BLaER1 (cell line): ENCODE measurements around the gene AKAP6.
A peak's percentile ranks its signal among the peaks of the same experiment; 100 is the strongest.

Experiments
- H3K27ac ChIP-seq: shearing (Covaris generic); formaldehyde crosslinking; 2 replicates; pipeline ENCODE4 v1.8.1; 2022
- H3K27me3 ChIP-seq: shearing (Covaris generic); formaldehyde crosslinking; 2 replicates; pipeline ENCODE4 v1.8.1; 2022
- H3K36me3 ChIP-seq: shearing (Covaris generic); formaldehyde crosslinking; 2 replicates; pipeline ENCODE4 v1.8.1; 2022
- H3K4me1 ChIP-seq: shearing (Covaris generic); formaldehyde crosslinking; 2 replicates; pipeline ENCODE4 v1.8.1; 2022
- H3K4me2 ChIP-seq: shearing (Covaris generic); formaldehyde crosslinking; 2 replicates; pipeline ENCODE4 v1.8.1; 2022
- H3K4me3 ChIP-seq: shearing (Covaris generic); formaldehyde crosslinking; 2 replicates; pipeline ENCODE4 v1.8.1; 2022
- H3K9ac ChIP-seq: shearing (Covaris generic); formaldehyde crosslinking; 2 replicates; pipeline ENCODE4 v1.8.1; 2022
- H3K9me3 ChIP-seq: shearing (Covaris generic); formaldehyde crosslinking; 2 replicates; pipeline ENCODE4 v1.8.1; 2022
- H4K20me1 ChIP-seq: shearing (Covaris generic); formaldehyde crosslinking; 2 replicates; pipeline ENCODE4 v1.8.1; 2022
- Cebpa-rat ChIP-seq: shearing (Covaris generic); IDR thresholded peaks from 2 replicates; pipeline ENCODE4 v1.8.1; 2022

The AKAP6 gene

GRCh38 chr14:32688941-32689340, 359.8 kb downstream of the AKAP6 start:
- Histone ChIP-seq H3K4me3 (no peak overlapping the region), H4K20me1 (no peaks in the 10 kb centered on the region), H3K4me1 (no peaks in the 10 kb centered on the region), H3K9me3 (no peaks in the 10 kb centered on the region), H3K27me3 (no peaks in the 10 kb centered on the region), H3K9ac (no peak overlapping the region), H3K4me2 (no peak overlapping the region), H3K27ac (no peak overlapping the region), H3K36me3 (no peaks in the 10 kb centered on the region)
- no peak for TF ChIP-seq Cebpa-rat

- H3K4me3 ChIP-seq: no peak overlapping the region
- no peak for TF ChIP-seq Cebpa-rat
- H3K4me1 ChIP-seq: peaks cover 8% of the 10 kb centered on the region
- no peak overlapping the region for H3K4me2 ChIP-seq
- no peaks in the 10 kb centered on the region for H3K27me3 ChIP-seq
- H3K9me3 ChIP-seq: no peaks in the 10 kb centered on the region
- H3K27ac ChIP-seq: no peak overlapping the region
- H3K9ac ChIP-seq: no peak overlapping the region
- H4K20me1 ChIP-seq: no peaks in the 10 kb centered on the region
- no peaks in the 10 kb centered on the region for H3K36me3 ChIP-seq
These were observed 363.3 kb downstream of the AKAP6 start for GRCh38 chr14:32692441-32692840.

GRCh38 chr14:32693114-32693513, 364.0 kb downstream of the AKAP6 start:
- Histone ChIP-seq H3K27me3 (no peaks in the 10 kb centered on the region), H4K20me1 (no peaks in the 10 kb centered on the region), H3K4me2 (no peak overlapping the region), H3K27ac (no peak overlapping the region), H3K9ac (no peak overlapping the region), H3K9me3 (no peaks in the 10 kb centered on the region), H3K4me1 (peaks cover 13% of the 10 kb centered on the region), H3K36me3 (no peaks in the 10 kb centered on the region), H3K4me3 (no peak overlapping the region)
- TF ChIP-seq Cebpa-rat: no peak

- no peak for TF ChIP-seq Cebpa-rat
- Histone ChIP-seq H3K4me3 (no peak overlapping the region), H3K4me2 (no peak overlapping the region), H3K4me1 (peaks cover 13% of the 10 kb centered on the region), H3K9me3 (no peaks in the 10 kb centered on the region), H3K27me3 (no peaks in the 10 kb centered on the region), H3K27ac (no peak overlapping the region), H3K9ac (no peak overlapping the region), H3K36me3 (no peaks in the 10 kb centered on the region), H4K20me1 (no peaks in the 10 kb centered on the region)
These were observed 365.8 kb downstream of the AKAP6 start for GRCh38 chr14:32694795-32695449.

- Histone ChIP-seq H4K20me1 (no peaks in the 10 kb centered on the region), H3K4me1 (peaks cover 13% of the 10 kb centered on the region), H3K4me2 (no peak overlapping the region), H3K27me3 (no peaks in the 10 kb centered on the region), H3K9ac (no peak overlapping the region), H3K4me3 (no peak overlapping the region), H3K36me3 (no peaks in the 10 kb centered on the region), H3K9me3 (no peaks in the 10 kb centered on the region), H3K27ac (no peak overlapping the region)
- TF ChIP-seq Cebpa-rat: no peak
These were observed 367.4 kb downstream of the AKAP6 start for GRCh38 chr14:32696325-32697091.

GRCh38 chr14:32697114-32697513, 368.0 kb downstream of the AKAP6 start:
- Histone ChIP-seq H3K4me3 (no peak overlapping the region), H4K20me1 (no peaks in the 10 kb centered on the region)

GRCh38 chr14:32697704-32698103, 368.6 kb downstream of the AKAP6 start:
- no peak overlapping the region for H3K9ac ChIP-seq
- peak overlapping the region; percentile 11; the same call in 1 of the 2 replicates for H3K4me2 ChIP-seq
- no peak overlapping the region for H3K27ac ChIP-seq
- no peak for TF ChIP-seq Cebpa-rat
- H3K36me3 ChIP-seq: no peaks in the 10 kb centered on the region
- no peaks in the 10 kb centered on the region for H3K9me3 ChIP-seq
- H3K4me1 ChIP-seq: peaks cover 13% of the 10 kb centered on the region
- H3K4me3 ChIP-seq: no peak overlapping the region
- no peaks in the 10 kb centered on the region for H3K27me3 ChIP-seq
- no peaks in the 10 kb centered on the region for H4K20me1 ChIP-seq

More at GRCh38 chr14:32697114-32697513, 368.0 kb downstream of the AKAP6 start:
- no peak for TF ChIP-seq Cebpa-rat
- H3K9ac ChIP-seq: no peak overlapping the region
- no peaks in the 10 kb centered on the region for H3K27me3 ChIP-seq
- H3K27ac ChIP-seq: no peak overlapping the region
- H3K4me2 ChIP-seq: peak overlapping the region; percentile 11
- H3K36me3 ChIP-seq: no peaks in the 10 kb centered on the region
- H3K4me1 ChIP-seq: peaks cover 13% of the 10 kb centered on the region
- no peaks in the 10 kb centered on the region for H3K9me3 ChIP-seq

GRCh38 chr14:32698831-32699230, 369.7 kb downstream of the AKAP6 start:
- TF ChIP-seq Cebpa-rat: no peak
- peaks cover 13% of the 10 kb centered on the region for H3K4me1 ChIP-seq
- H3K27ac ChIP-seq: no peak overlapping the region
- no peaks in the 10 kb centered on the region for H4K20me1 ChIP-seq
- no peak overlapping the region for H3K4me2 ChIP-seq
- no peak overlapping the region for H3K4me3 ChIP-seq
- H3K9me3 ChIP-seq: no peaks in the 10 kb centered on the region
- H3K9ac ChIP-seq: no peak overlapping the region
- no peaks in the 10 kb centered on the region for H3K36me3 ChIP-seq
- no peaks in the 10 kb centered on the region for H3K27me3 ChIP-seq

GRCh38 chr14:32701475-32701874, 372.4 kb downstream of the AKAP6 start:
- Histone ChIP-seq H3K27ac (no peak overlapping the region), H3K9me3 (no peaks in the 10 kb centered on the region), H3K27me3 (no peaks in the 10 kb centered on the region), H3K4me1 (peaks cover 13% of the 10 kb centered on the region), H4K20me1 (no peaks in the 10 kb centered on the region), H3K36me3 (no peaks in the 10 kb centered on the region), H3K4me2 (no peak overlapping the region), H3K9ac (no peak overlapping the region), H3K4me3 (no peak overlapping the region)
- no peak for TF ChIP-seq Cebpa-rat

GRCh38 chr14:32702088-32702487, 373.0 kb downstream of the AKAP6 start:
- Histone ChIP-seq H3K9ac (no peak overlapping the region), H4K20me1 (no peaks in the 10 kb centered on the region), H3K36me3 (no peaks in the 10 kb centered on the region), H3K4me1 (peaks cover 9% of the 10 kb centered on the region), H3K27me3 (no peaks in the 10 kb centered on the region), H3K9me3 (no peaks in the 10 kb centered on the region), H3K27ac (no peak overlapping the region), H3K4me3 (no peak overlapping the region), H3K4me2 (no peak overlapping the region)
- TF ChIP-seq Cebpa-rat: no peak
